HG03354 (cell line): ENCODE measurements around the gene ZFR2.

Source experiments
- ATAC-seq: cut with Tn5 transposase; IDR thresholded peaks from one replicate; pipeline ENCODE4 v1.9.1; 2021; ENCODE audit warnings: mild to moderate bottlenecking; ENCODE audit not compliant: unreplicated experiment, poor library complexity, severe bottlenecking

ZFR2 gene

GRCh38 chr19:3800996-3801395 lies 67.8 kb downstream of the ZFR2 start:
- no peak for ATAC-seq

DNA sequence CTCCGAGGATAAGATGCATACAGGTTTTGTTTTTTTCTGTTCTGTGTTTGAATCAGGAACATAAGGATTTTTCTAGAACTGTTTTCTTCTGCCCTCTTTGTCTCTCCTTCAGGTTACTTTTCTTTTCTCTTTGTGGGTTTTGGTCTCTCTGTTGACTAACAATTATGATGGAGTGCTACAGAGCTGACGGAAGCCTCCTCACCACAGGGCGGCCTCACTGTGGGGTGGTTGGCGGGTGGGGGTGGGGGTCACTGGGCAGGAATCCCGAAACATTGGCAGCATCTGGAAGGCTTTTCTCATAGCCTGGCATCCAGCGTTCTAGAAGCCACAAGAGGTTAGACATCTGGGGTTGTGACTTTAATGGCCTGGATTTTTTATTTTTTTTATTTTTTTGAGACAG lies 70.7 kb downstream of the ZFR2 start:
- no peak for ATAC-seq

GRCh38 chr19:3796358-3796757 lies 72.5 kb downstream of the ZFR2 start:
- no peak for ATAC-seq

GRCh38 chr19:3793799-3794198 lies 75.0 kb downstream of the ZFR2 start:
- no peak for ATAC-seq

GRCh38 chr19:3792114-3792513 lies 76.7 kb downstream of the ZFR2 start:
- no peak for ATAC-seq

DNA sequence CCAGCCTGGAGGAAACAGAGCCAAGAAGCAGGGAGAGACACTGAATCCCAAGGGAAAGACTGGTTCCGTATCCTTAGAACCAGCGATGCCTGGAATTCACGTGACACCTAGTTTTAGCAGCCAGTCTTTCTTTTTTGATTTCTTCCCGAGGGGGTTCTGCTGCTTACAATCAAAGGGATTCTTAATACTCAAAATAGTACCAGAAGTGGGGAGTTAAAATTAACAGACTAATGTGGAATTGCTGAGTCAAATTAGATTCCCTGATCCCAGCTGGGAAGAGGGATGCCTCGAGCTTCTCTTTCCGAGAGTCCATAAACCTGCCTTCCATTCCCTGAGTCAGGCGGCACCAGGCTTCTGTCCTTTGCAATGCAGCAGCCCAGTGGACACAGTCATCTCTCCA lies 77.9 kb downstream of the ZFR2 start:
- no peak for ATAC-seq

- no peak for ATAC-seq
Observed at GRCh38 chr19:3790209-3790734, 78.6 kb downstream of the ZFR2 start.

GRCh38 chr19:3788996-3789778 lies 79.7 kb downstream of the ZFR2 start:
- ATAC-seq, result no peak

DNA sequence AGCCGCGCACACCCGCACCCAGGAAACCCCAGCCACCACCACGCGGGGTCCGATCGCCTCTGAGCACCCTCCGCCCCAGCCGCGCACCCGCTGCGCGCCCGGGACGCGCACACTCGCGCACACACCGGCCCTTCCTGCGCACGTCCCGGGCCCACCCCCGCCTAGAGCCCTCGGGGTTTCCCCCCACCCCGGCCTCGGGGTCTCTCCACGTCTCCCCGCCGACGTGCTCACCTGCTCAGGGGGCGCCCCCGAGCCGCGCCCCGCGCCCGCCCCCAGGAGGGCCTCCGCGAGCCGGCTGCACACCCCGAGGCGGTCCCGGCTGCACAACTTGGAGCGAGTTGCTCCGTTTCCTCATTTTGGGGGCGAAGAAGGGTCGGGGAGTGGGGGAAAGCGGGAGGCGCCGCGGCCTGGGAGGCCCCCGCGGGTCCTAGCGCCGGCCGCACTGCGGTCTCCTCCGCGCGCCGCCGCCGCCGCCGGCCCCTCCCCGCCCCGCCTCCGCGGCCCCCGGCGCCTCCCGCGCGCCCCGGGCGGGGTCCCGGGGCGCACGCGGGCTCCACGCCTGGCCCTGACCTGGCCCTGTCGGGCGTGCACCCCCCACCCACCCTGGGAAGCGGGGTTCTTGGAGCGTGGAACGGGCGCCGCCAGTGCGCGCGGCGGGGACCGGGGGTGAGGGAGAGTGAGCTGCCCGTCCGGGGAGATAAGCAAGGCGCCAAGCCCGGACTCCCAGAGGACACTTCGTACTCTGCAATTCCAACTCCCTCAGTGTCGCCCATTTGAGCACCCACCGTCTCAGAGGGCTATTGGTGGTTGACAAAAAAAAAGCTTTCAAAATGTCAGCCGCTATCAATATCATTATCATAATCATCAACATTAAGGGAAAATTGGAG lies 82.7 kb downstream of the ZFR2 start, which contains the start of gene MATK:
Gene MATK, minus strand, starts transcription at position 444 of the 887 bp plus-strand sequence. CDS start 1,246 bp downstream, outside the sequence.
- no peak for ATAC-seq

DNA sequence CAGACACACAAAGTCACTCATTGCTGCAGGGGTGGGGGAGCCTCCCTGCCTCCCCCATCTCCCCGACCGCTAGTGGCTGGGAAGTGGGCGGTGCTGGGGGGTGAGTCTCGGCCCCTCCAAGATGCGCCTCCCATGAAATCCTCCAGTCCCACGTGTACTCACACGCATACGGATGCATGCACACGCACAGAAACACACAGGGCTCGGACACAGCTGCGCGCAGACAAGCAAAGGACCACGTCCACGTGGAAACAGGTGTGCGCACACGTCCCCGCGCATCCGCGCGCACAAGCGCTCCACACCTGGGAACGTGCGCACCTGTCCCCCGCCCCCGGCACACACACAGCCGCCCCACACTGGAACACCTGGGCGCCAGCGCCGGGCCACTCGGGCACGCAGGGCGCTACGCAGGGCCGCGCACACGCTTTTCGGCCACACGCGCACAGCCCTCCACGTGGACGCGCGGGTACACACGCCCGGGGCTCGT lies 83.3 kb downstream of the ZFR2 start:
- ATAC-seq, result no peak

DNA sequence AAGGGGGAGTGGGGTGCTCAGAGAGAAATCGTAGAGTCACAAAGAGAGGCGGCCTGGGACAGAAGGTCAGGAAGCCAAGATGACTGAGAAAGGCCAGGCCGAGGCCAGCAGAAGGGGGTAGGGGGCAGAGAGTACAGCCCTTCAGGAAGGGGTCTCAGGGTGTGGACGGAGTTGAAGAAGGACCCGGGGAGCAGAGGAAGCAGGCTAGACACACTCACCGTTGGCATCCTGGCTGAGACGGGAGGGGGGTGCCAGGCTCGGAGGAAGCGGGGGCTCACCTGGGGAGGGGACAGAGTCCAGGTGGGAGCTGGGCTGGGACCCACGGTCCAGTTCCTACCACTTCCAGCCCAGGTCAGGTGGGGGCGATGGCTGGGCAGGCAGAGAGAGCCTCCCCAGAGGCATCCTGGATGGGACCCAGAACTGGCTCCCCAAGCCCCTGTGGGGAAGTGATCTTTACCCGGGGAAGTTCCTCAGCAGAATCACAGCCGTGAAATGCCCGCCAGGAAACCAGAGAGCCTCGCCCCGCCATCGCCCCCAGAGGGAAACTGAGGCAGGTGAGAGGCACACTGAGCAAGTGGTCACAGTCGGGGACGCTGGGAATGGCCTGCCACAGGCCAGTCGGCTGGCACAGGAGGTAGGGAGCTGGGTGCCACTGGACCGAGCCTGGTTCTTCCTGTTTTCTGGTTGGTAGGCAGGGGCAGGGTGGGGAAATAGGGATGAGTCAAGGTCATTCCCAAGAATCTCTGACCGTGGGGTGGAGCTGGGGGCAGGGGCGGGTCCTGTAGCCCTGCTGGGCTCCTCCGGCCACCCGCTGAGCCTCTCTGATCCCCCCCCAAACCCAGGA lies 84.0 kb downstream of the ZFR2 start:
- no peak for ATAC-seq

DNA sequence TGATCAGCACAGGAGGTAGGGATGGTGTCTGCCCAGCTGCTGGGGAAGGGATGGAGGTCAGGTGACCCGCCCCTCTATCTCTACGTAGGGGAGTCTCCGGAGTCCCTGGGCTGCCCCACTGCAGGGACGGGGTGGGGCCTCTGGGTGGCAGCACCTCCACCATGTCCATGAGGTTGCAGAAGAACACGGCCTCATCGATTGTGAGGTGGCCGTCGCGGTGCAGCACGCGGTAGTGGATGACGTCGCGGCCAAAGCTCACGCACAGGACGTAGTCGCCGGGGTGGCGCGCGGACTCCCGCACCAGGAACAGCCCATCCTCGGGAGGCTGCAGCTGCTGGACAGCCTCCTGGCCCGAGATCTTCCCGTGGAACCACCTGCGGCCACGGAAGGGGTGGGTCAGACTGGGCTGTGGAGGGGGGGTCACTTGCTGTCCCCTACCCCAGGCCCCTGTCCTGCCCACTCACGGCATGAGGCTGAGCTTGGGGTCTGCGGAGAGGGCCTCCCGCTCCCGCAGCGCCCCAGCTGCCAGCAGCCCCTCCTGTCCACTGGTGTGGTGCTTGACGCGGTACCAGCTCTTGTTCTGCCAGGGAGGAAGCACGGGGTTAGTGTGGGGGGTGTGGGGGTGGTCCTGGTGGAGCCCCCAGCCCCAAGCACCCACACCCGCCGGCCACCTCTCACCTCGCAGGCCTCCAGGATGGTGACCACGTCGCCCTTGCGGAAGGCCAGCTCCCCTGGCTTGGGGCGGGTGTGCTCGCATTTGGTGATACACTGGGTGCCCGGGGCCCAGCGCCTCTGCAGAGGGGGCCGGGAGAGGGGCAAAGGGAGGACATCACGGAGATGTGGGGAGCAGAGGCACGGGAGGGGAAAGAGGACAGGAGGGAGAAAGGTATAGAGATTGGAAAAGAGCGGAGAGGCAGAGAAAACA lies 84.9 kb downstream of the ZFR2 start:
- ATAC-seq, result no peak

DNA sequence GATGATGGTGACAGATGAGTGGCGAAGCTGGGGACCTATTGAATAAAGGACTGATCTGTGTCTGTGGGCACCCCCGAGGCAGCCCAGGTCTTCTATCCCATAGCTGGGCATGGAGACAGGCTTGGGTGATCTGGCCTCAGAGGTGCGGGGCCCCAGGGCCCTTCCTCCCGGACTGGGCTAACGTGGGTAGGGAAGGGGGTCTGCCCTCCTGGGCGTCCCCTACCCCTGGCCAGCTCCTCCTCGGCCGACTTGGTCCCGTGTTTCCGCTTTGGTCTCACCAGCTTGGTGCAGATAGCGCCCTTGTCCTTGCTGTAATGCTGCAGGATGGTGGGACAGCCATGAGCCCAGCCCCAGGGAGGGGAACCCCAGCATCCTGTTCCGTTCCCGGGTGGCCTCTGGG lies 85.9 kb downstream of the ZFR2 start:
- no peak for ATAC-seq

- no peak for ATAC-seq
Observed at GRCh38 chr19:3782330-3782729, 86.5 kb downstream of the ZFR2 start.

GRCh38 chr19:3781603-3782002 lies 87.2 kb downstream of the ZFR2 start:
- no peak for ATAC-seq

DNA sequence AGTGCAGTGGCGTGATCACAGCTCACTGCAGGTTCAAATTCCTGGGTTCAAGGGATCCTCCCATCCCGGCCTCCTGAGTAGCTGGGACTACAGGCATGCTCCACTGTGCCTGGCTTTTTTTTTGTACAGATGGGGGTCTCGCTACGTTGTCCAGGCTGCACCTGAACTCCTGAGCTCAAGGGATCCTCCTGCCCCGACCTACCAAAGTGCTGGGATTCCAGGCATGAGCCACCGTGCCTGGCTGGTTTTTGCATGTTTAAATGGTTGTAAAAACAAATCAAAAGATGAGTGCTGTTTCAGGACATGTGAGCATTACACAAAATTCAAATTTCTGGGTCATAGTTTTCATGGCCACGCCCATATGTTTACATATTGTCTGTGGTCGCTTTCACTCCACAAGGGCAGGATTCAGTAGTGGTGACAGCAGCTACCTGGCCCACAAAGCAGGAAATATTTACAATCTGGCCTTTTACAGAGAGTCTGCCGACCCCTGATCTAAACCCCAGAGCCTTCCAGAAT lies 88.0 kb downstream of the ZFR2 start:
- ATAC-seq, result no peak

DNA sequence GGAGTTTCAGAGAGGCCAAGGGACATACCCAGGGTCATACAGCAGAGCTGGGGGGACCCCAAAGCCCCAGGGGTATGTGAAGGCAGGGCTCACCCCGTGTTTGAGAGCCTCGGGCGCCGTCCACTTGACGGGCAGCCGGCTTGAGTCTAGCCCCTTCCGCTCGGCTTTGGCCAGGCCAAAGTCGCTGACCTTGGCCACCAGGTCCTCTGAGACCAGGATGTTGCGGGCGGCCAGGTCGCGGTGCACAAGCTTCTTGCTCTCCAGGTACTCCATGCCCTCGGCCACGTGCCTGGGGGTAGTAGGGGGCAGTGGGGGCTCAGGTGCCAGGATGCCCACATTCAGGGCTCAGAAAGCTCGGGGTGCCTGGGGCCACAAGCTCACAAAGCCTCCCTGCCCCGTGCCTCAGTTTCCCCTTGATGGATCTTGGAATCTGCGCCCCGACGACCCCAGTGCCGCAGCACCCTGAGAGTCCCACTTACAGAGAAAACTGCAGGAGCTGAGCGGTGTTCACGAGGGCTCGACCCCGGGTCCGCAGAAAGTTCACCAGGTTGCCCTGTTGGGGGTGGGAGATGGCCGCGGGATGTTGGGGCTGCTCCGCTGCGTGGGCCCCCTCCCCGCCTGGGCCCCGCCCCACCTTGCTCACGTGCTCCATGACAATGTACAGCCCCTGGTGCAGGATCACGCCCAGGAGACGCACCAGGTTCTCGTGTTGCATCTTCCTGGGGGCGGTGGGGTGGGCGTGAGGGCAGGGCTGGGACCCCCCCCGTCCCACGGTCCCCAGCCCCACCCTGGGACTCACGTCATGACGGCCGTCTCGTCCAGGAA lies 89.7 kb downstream of the ZFR2 start:
- no peak for ATAC-seq
